GM18909 (cell line): ENCODE results near the gene AMHR2.
"Not testable (repeated sequence)": the region's sequence is repeated elsewhere in the genome, so short reads cannot be mapped to it uniquely, and the experiment has no call there.

Source experiments
- ATAC-seq: cut with Tn5 transposase; IDR thresholded peaks from one replicate; pipeline ENCODE4 v1.9.1; 2021; ENCODE audit warnings: mild to moderate bottlenecking; ENCODE audit not compliant: unreplicated experiment, poor library complexity

The AMHR2 gene

GRCh38 chr12:53414756-53415417 is 8.8 kb upstream of the AMHR2 start:
- no peak for ATAC-seq

DNA sequence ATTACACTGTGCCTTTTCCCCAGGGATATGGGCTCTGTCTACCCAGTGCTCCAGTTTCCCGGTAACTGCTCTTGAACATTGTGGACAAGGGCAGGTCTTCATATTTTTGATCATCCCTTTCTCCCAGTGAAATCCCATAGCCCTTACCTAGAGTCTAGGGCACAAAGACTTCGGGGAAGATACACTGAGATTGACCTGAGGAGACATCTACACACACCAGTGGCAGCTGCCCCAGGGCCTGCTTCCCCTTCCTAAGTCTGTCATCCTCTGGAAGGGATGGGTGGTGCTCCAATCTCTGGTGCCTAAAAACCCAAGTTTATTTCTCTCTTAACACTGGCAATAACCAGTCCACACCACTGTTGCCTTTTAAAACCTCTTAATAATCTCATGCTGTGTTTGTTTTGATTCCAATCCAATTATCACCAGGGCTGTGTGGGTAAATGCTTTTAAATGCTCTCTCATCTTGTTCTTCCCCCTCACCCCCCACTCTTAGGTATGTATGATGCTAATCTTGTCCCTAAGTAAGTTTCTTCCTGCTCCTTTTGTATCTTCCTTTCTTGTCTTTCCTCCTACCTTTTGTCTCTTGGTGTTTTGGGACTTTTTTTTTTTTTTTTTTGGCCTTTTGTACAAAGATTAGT is 7.8 kb upstream of the AMHR2 start:
- not testable (repeated sequence) for ATAC-seq

DNA sequence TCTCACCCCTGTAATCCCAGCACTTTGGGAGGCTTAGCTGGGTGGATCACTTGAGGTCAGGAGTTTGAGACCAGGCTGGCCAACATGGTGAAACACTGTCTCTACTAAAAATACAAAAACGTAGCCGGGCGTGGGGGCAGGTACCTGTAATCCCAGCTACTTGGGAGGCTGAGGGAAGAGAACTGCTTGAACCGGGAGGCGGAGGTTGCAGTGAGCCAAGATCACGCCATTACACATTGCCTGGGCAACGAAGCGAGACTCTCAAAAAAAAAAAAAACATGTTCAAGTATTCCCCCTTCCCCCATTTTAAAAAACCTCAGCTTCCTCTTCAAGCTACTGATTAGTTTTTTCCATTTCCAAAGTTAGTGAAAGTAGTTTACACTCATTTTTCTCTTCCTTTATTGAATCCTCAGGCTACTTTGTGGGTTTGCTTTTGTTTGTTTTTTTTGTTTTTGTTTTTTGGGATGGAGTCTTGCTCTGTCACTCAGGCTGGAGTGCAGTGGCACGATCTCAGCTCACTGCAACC is 6.3 kb upstream of the AMHR2 start:
- ATAC-seq, result not testable (repeated sequence)

DNA sequence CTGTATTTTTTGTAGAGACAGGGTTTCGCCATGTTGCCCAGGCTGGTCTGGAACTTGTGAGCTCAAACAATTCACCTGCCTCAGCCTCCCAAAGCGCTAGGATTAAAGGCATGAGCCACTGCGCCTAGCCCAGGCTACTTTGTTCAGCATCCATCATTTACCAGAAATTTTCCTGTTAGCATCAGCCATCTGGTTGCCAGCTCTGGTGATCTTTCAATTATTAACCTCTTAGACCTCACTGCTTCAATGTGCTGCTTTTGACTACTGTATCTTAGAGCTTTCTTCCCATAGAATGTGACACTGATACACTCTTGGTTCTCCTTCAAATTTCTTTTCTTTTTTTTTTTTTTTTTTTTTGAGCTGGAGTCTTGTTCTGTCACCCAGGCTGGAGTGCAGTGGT is 5.4 kb upstream of the AMHR2 start:
- no peak for ATAC-seq

GRCh38 chr12:53419756-53420155 is 3.9 kb upstream of the AMHR2 start:
- no peak for ATAC-seq

DNA sequence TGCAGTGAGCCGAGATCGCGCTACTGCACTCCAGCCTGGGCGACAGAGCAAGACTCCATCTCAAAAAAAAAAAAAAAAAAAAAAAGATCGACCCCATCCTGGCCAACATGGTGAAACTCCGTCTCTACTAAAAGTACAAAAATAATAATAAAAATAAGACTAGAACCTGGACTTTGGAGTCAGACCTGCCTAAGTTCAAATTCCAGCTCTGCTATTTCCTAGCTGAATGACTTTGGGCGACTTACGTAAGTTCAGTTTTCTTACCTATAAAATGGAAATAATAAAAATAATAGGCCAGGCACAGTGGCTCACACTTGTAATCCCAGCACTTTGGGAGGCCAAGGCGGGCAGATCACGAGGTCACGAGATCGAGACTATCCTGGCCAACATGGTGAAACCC is 1.4 kb upstream of the AMHR2 start:
- ATAC-seq, result not testable (repeated sequence)

GRCh38 chr12:53424626-53425514 is 1.2 kb downstream of the AMHR2 start:
- no peak for ATAC-seq

GRCh38 chr12:53425515-53426150 is 2.0 kb downstream of the AMHR2 start:
- ATAC-seq, result no peak

DNA sequence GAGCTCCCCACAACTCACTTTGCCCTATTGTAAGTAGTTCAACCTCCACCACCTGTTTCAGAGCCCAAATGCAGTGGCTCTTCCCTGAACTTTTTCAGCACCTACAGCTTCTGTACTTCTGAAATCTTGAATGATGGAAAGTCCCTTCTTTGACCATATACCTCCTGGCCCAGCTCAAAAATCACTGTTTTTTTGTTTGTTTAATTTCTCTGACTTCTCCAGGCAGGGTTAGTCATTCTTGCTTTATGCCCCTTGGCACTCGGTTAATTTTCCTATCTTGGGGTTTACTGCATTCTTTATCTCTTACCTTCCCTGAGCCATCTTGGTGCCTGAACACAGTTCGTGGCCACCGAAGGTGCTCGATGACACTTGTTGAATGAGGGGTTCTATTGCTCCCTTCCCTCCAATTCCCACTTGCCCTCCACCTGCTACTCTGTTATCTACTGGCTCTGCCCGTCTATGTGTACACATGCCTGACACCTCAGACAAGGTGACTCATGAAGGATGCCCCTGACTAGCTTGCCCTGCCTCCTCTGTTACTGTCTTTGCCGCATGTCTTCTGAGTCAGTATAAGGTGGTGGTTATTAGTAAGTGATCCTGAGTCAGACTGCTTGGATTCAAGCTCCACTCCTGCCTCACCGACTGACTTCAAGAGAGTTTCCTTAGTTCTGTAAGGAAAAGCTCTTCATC is 4.4 kb downstream of the AMHR2 start:
- no peak for ATAC-seq

- ATAC-seq, result no peak
Measured at GRCh38 chr12:53428741-53429140, 5.1 kb downstream of the AMHR2 start.

GRCh38 chr12:53430116-53430515 is 6.5 kb downstream of the AMHR2 start:
- ATAC-seq, result no peak

DNA sequence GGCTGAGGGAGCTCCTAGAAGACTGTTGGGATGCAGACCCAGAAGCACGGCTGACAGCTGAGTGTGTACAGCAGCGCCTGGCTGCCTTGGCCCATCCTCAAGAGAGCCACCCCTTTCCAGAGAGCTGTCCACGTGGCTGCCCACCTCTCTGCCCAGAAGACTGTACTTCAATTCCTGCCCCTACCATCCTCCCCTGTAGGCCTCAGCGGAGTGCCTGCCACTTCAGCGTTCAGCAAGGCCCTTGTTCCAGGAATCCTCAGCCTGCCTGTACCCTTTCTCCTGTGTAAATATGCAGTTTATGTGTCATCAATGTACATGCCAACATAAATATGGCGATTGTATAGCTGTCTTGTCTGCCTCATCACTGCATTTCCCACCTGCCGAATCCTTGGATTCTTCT is 7.5 kb downstream of the AMHR2 start:
- ATAC-seq, result no peak

DNA sequence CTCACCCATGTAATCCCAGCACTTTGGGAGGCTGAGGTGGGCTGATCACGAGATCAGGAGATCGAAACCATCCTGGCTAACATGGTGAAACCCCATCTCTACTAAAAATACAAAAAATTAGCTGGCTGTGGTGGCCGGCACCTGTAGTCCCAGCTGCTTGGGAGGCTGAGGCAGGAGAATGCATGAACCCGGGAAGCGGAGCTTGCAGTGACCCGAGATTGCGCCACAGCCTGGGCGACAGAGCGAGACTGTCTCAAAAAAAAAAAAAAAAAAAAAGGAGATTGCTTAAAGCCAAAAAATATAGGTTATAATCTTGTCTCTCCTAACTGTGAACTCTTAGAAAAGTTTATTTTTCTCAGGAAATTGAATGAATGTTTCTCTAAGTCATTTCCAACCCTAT is 11.7 kb downstream of the AMHR2 start:
- not testable (repeated sequence) for ATAC-seq

- not testable (repeated sequence) for ATAC-seq
Measured at GRCh38 chr12:53439582-53439981, 15.9 kb downstream of the AMHR2 start.

GRCh38 chr12:53441040-53441833 is 17.6 kb downstream of the AMHR2 start, which contains the start of gene PRR13:
PRR13 (plus strand) TSS chr12:53441734; CDS start chr12:53442715, 981 bp downstream.
- ATAC-seq, result peak; percentile 98

DNA sequence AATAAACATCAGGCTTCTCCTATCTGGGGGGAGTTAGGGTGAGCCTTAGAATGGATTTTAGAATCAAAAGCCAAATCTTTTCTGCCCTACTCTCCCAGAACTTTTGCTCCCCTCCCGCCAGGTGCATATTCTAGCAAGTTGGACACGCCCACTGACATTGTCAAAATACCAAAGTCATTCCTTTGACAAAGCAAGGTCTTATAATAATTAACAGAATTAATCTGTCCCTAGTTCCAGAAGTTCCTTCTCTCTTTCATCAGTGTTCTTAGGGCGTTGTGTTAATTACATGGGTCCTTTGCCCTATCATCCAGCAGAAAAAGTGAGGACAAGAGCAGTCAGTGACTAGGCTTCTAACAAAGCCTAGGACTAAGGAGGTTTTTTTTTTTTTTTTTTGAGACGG is 20.3 kb downstream of the AMHR2 start:
- ATAC-seq, result no peak

DNA sequence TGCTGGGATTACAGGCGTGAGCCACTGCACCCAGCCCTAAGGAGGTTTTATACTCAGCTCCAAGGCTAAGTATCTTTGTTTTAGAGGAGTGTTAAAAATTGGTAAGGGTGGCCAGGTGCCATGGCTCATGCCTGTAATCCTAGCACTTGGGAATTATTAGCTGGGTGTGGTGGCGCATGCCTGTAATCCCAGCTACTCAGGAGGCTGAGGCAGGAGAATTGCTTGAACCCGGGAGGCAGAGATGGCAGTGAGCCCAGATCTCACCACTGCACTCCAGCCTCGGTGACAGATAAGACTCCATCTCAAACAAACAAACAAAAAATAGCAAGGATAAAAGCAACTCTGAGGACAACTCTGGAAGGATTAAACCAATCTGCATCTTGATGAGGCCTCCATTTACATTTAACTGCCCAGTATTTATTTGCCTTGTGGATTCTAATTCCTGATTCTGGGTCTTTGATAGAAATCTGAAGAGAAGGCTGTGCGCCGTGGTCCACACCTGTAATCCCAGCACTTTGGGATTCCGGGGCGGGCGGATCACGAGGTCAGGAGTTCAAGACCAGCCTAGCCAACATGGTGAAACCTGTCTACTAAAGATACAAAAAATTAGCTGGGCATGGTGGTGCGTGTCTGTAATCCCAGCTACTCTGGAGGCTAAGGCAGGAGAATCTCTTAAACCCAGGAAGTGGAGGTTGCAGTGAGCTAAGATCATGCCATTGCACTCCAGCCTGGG is 21.1 kb downstream of the AMHR2 start:
- not testable (repeated sequence) for ATAC-seq

GRCh38 chr12:53450936-53451335 is 27.3 kb downstream of the AMHR2 start:
- ATAC-seq, result no peak
